Measurements from ENCODE around the gene TLL2. TPM values are rescaled to one million over a fixed set of nuclear protein-coding genes. Genes with fewer than 3 reads are reported as not detected.

The TLL2 gene
- total RNA-seq, 1 experiment from 2014 or later: 0.18 TPM

DNA sequence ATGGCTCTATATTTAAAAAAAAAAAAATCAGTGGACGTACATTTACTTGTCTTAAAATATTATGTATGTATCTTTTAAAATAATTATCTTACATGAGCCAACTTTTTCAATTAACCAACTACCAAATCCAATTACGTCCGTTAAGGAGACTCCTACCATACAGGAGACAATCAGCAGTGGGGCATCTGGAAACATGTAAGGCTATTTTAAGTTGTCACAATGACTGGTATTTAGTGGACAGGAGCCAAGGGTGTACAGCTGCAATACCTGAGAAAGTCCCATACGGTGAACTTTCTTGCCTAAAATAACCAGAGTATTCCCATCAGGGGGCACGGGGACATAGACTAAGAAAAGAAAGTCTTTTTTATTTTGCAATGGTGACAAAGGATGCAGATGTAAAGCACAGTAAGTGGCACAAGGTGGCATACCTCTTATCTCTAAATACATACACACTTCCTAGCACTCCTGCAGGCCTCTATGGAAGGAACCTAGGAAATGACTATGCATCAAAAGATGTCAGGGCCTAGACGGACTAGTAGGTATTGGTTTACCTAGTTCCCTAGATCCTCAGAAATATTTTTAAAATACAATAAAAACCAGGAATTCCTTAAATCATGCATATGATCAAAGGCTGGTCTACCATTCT lies 16.0 kb upstream of the TLL2 start:
- Histone ChIP-seq H4K20me1 (ENCODE audit: low read length) (peaks cover 14% of the 10 kb centered on the region; the same call in 1 of the 2 replicates), H3K4me2 (ENCODE audit: low read length) (no peak overlapping the region), H3K27me3 (ENCODE audit: low read length) (no peaks in the 10 kb centered on the region), H3K4me1 (ENCODE audit: insufficient read depth, low read length) (peaks cover 17% of the 10 kb centered on the region), H3K9me3 (ENCODE audit: low read length) (no peaks in the 10 kb centered on the region), H3F3A (ENCODE audit: low read length, unreplicated experiment) (no peaks in the 10 kb centered on the region), H3K9ac (ENCODE audit: low read length) (no peak overlapping the region), H3K4me3 (ENCODE audit: low read length) (no peak overlapping the region), H3K79me2 (ENCODE audit: low read length) (no peaks in the 10 kb centered on the region), H2AFZ (ENCODE audit: low read length) (no peak overlapping the region), H3K27ac (ENCODE audit: low read length) (no peak overlapping the region), H3K36me3 (ENCODE audit: low read depth, low read length) (peaks cover 19% of the 10 kb centered on the region; the same call in 1 of the 2 replicates), H3K9me2 (replicated peaks; ENCODE audit: low read length) (no peaks in the 10 kb centered on the region)
- intact Hi-C loops (cut with micrococcal nuclease): no loop called here
- CTCF ChIA-PET: no interaction called here
- DNase-seq (no peak), ATAC-seq (no peak)
- POLR2A ChIA-PET (ENCODE audit: unreplicated experiment): no interaction called here
- BruUV-seq (replicated peaks): no TSS peak
- TF ChIP-seq EZH2 (IDR thresholded peaks at IDR 0.05; ENCODE audit: low read length, unreplicated experiment) (no peak), EZH2phosphoT487 (IDR thresholded peaks at IDR 0.05; ENCODE audit: borderline replicate concordance, low read length) (no peak)
- TF ChIP-seq, protein P1, sequence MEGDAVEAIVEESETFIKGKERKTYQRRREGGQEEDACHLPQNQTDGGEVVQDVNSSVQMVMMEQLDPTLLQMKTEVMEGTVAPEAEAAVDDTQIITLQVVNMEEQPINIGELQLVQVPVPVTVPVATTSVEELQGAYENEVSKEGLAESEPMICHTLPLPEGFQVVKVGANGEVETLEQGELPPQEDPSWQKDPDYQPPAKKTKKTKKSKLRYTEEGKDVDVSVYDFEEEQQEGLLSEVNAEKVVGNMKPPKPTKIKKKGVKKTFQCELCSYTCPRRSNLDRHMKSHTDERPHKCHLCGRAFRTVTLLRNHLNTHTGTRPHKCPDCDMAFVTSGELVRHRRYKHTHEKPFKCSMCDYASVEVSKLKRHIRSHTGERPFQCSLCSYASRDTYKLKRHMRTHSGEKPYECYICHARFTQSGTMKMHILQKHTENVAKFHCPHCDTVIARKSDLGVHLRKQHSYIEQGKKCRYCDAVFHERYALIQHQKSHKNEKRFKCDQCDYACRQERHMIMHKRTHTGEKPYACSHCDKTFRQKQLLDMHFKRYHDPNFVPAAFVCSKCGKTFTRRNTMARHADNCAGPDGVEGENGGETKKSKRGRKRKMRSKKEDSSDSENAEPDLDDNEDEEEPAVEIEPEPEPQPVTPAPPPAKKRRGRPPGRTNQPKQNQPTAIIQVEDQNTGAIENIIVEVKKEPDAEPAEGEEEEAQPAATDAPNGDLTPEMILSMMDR (conservative IDR thresholded peaks at IDR 0.05; ENCODE audit: low read depth, low read length): no peak

DNA sequence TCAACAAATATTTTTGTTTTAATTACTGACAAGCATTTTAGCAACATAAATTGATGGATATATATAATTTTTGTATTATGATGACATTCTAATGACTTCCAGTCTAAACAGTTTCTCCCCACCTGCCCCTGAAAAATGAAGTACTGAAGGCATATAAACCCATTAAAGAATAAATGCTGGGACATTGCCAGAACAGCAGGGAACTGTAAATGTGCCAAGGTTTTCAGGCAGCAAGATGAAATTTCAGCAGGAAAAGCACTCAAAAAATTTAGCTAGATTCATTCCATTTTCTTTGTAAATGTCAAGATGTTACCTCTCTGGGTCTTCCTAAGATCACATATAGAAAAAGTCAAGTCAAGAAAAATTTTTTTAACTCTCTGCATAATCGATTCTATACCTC lies 11.0 kb upstream of the TLL2 start:
- intact Hi-C loops (cut with micrococcal nuclease): no loop called here
- Histone ChIP-seq H3K79me2 (ENCODE audit: low read length) (no peaks in the 10 kb centered on the region), H3K9me3 (ENCODE audit: low read length) (no peaks in the 10 kb centered on the region), H3K27ac (ENCODE audit: low read length) (no peak overlapping the region), H3K4me3 (ENCODE audit: low read length) (no peak overlapping the region), H3K9ac (ENCODE audit: low read length) (no peak overlapping the region), H3K4me1 (ENCODE audit: insufficient read depth, low read length) (no peaks in the 10 kb centered on the region), H3K9me2 (replicated peaks; ENCODE audit: low read length) (no peaks in the 10 kb centered on the region), H2AFZ (ENCODE audit: low read length) (no peak overlapping the region), H3K36me3 (ENCODE audit: low read depth, low read length) (peaks cover 14% of the 10 kb centered on the region; the same call in 1 of the 2 replicates), H3K4me2 (ENCODE audit: low read length) (no peak overlapping the region), H3K27me3 (ENCODE audit: low read length) (no peaks in the 10 kb centered on the region), H3F3A (ENCODE audit: low read length, unreplicated experiment) (no peaks in the 10 kb centered on the region), H4K20me1 (ENCODE audit: low read length) (no peaks in the 10 kb centered on the region)
- ATAC-seq: no peak
- ChIA-PET POLR2A (ENCODE audit: unreplicated experiment) (no interaction called here), CTCF (no interaction called here)
- no peak for TF ChIP-seq EZH2phosphoT487 (IDR thresholded peaks at IDR 0.05; ENCODE audit: borderline replicate concordance, low read length)
- TF ChIP-seq EZH2 (IDR thresholded peaks at IDR 0.05; ENCODE audit: low read length, unreplicated experiment): no peak
- TF ChIP-seq, protein P1 (conservative IDR thresholded peaks at IDR 0.05; ENCODE audit: low read depth, low read length): no peak
- DNase-seq: no peak
- BruUV-seq (replicated peaks): no TSS peak

DNA sequence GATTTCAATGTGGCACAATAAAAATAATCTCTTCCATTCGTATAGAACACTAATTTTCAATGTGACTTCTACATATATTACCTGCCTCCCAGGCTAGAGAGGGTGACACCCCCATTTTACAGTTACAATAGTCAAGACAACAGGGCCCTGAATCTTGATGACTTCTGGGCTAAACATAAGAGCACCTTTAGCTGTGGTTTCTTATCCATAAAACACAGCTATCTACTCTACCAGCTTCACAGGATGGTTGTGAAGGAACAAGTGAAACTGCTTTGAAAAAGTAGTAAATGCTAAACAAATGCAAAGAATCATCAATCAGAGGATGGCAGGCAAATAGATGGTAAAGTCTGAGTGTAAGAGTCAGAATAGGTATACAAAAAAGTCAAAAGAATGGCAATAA lies 3.6 kb upstream of the TLL2 start:
- no peak overlapping the region for H3K4me2 ChIP-seq (ENCODE audit: low read length)
- TF ChIP-seq EZH2 (IDR thresholded peaks at IDR 0.05; ENCODE audit: low read length, unreplicated experiment): no peak
- TF ChIP-seq, protein P1 (conservative IDR thresholded peaks at IDR 0.05; ENCODE audit: low read depth, low read length): no peak
- no peak for TF ChIP-seq EZH2phosphoT487 (IDR thresholded peaks at IDR 0.05; ENCODE audit: borderline replicate concordance, low read length)
- H3K36me3 ChIP-seq (ENCODE audit: low read depth, low read length): peaks cover 7% of the 10 kb centered on the region; the same call in 1 of the 2 replicates
- H3K27ac ChIP-seq (ENCODE audit: low read length): no peak overlapping the region
- H3F3A ChIP-seq (ENCODE audit: low read length, unreplicated experiment): no peaks in the 10 kb centered on the region
- H3K27me3 ChIP-seq (ENCODE audit: low read length): peaks cover 13% of the 10 kb centered on the region
- BruUV-seq (replicated peaks): no TSS peak
- intact Hi-C loops (cut with micrococcal nuclease): no loop called here
- H3K4me3 ChIP-seq (ENCODE audit: low read length): no peak overlapping the region
- no peaks in the 10 kb centered on the region for H3K9me2 ChIP-seq (replicated peaks; ENCODE audit: low read length)
- peaks cover 18% of the 10 kb centered on the region for H3K4me1 ChIP-seq (ENCODE audit: insufficient read depth, low read length)
- ChIA-PET CTCF (no interaction called here), POLR2A (ENCODE audit: unreplicated experiment) (no interaction called here)
- H3K9me3 ChIP-seq (ENCODE audit: low read length): no peaks in the 10 kb centered on the region
- no peak overlapping the region for H3K9ac ChIP-seq (ENCODE audit: low read length)
- no peaks in the 10 kb centered on the region for H4K20me1 ChIP-seq (ENCODE audit: low read length)
- no peaks in the 10 kb centered on the region for H3K79me2 ChIP-seq (ENCODE audit: low read length)
- H2AFZ ChIP-seq (ENCODE audit: low read length): no peak overlapping the region
- ATAC-seq (no peak), DNase-seq (no peak)
